GM12892 (cell line): ENCODE data around the gene WASF2.

Source experiments
- POLR2A ChIP-seq: IDR thresholded peaks from 2 replicates; pipeline ENCODE4 v1.6.1; 2011; ENCODE audit warnings: low read depth, low read length, control low read depth
- POLR2AphosphoS5 ChIP-seq: IDR thresholded peaks from 2 replicates; pipeline ENCODE4 v1.6.1; 2011; ENCODE audit warnings: low read depth, low read length, control low read depth
- TAF1 ChIP-seq: IDR thresholded peaks from 2 replicates; pipeline ENCODE4 v1.6.1; 2011; ENCODE audit warnings: low read depth, mild to moderate bottlenecking, control low read depth, low read length, borderline replicate concordance

- TF ChIP-seq POLR2A (no peak), POLR2AphosphoS5 (no peak), TAF1 (no peak)
Measured at GRCh38 chr1:27499142-27499541, 9.2 kb upstream of the WASF2 start.
